ENCODE data around the gene TEDC1. TPM values are rescaled to one million over a fixed set of nuclear protein-coding genes. Genes with fewer than 3 reads are reported as not detected.

Gene TEDC1
- total RNA-seq, 1 experiment from 2014 or later: 26.2 TPM

DNA sequence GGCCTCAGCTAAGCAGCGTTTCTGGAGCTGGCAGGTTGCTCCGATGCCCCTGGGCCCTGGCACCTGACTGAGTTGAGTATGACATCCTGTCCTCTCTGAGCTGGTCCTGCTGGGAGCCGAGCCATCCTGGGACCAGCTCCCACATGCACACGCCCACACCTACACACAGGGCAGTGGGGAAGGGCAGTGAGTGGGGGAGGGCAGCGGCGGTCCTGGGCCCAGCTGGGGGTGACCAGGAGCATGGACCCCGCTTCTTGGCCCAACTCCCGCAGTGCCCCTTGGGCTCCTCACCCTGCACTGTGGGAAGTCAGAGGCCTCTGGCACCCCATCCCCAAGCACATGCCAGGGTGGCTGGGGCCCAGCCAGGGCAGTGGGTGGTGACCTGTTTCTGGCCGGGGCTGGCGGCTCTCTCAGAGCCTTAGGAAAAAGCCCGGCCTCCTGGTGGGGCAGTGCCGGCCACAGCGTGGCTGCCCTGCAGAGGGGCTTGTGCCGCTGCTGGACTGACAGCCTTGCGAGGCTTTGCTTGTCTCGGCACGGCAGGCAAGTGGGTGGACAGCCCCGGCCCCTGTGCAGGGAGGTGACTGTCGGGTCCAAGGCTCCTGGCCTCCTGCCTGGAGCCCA, 22.3 kb upstream of the TEDC1 start:
- Histone ChIP-seq H3K27me3 (ENCODE audit: insufficient read depth, low read length) (no peaks in the 10 kb centered on the region), H2BK12ac (ENCODE audit: insufficient read length, low read depth, low read length) (no peak overlapping the region), H3K18ac (ENCODE audit: insufficient read length, low read depth, low read length) (no peak overlapping the region), H3K9ac (ENCODE audit: extremely low read depth, insufficient read length, low read length) (no peak overlapping the region), H2BK20ac (ENCODE audit: low read depth, low read length, poor library complexity, severe bottlenecking) (no peak overlapping the region), H3T11ph (ENCODE audit: low read length) (no peak overlapping the region), H2BK15ac (ENCODE audit: low read depth, low read length) (no peak overlapping the region), H3K79me2 (ENCODE audit: insufficient read depth, low read length) (no peaks in the 10 kb centered on the region), H3K4me2 (ENCODE audit: insufficient read depth, insufficient read length, low read length) (no peak overlapping the region), H3K79me1 (ENCODE audit: insufficient read depth, low read depth, low read length, poor library complexity, severe bottlenecking) (no peaks in the 10 kb centered on the region), H3K27ac (ENCODE audit: insufficient read length, low read depth, low read length) (no peak overlapping the region), H4K91ac (ENCODE audit: insufficient read length, low read depth, low read length) (no peak overlapping the region), H4K20me1 (ENCODE audit: control insufficient read depth, insufficient read depth, insufficient read length) (no peaks in the 10 kb centered on the region), H4K5ac (ENCODE audit: insufficient read length, low read depth, low read length) (no peak overlapping the region), H3K4me1 (ENCODE audit: insufficient read depth, low read length) (no peaks in the 10 kb centered on the region; the same call in 1 of the 2 replicates), H3K23ac (ENCODE audit: insufficient read length, low read depth, low read length) (no peak overlapping the region), H2AK5ac (ENCODE audit: insufficient read length, low read length) (no peak overlapping the region), H3K14ac (ENCODE audit: insufficient read depth, low read length) (no peak overlapping the region), H4K8ac (replicated peaks; ENCODE audit: insufficient read length, low read depth, low read length) (no peak overlapping the region), H2BK5ac (ENCODE audit: insufficient read length, low read length) (no peak overlapping the region), H3K56ac (ENCODE audit: insufficient read length, low read depth, low read length) (no peak overlapping the region), H2BK120ac (ENCODE audit: low read depth, low read length, poor library complexity, severe bottlenecking) (no peak overlapping the region), H3K9me3 (ENCODE audit: control insufficient read depth, low read depth, low read length) (no peaks in the 10 kb centered on the region), H3K23me2 (ENCODE audit: insufficient read length, low read depth, low read length, poor library complexity, severe bottlenecking) (no peaks in the 10 kb centered on the region), H2AFZ (ENCODE audit: low read length) (no peak overlapping the region), H3K4ac (ENCODE audit: low read depth, low read length) (no peak overlapping the region)
- Mint-ChIP-seq H3K4me1 (peaks cover 2 to 7% of the 10 kb centered on the region in 2 experiments; a peak in 2 of 4 replicates), H3K9me3 (no peaks in the 10 kb centered on the region), H3K27ac (no peak overlapping the region), H3K27me3 (ENCODE audit: low read depth) (no peaks in the 10 kb centered on the region), H3K36me3 (ENCODE audit: insufficient read depth in 1 of 3, low read depth in 3 of 3) (peaks cover 3 to 15% (median 11%) of the 10 kb centered on the region in 3 experiments; a peak in 5 of 7 replicates), H3K4me3 (no peak overlapping the region)
- no peak for DNase-seq
- TF ChIP-seq CTCF (conservative IDR thresholded peaks at IDR 0.05): no peak
- WGBS (ENCODE audit: extremely low coverage, insufficient read length, low lambda C conversion rate): no CpG with 5 or more reads among the region's 19 CpGs

Data from H9 (cell line).